Lung microvascular endothelial cell (primary cell): ENCODE measurements around the gene RPRD1A. TPM values are rescaled to one million over a fixed set of nuclear protein-coding genes. Genes with fewer than 3 reads are reported as not detected.
"Not testable (repeated sequence)": the region's sequence is repeated elsewhere in the genome, so short reads cannot be mapped to it uniquely, and the experiment has no call there.

Experiments used
- DNase-seq, 2 donors: peaks; one replicate each; pipeline versions ENCODE4 v3.0.0 to v3.0.0-alpha.2; 2010; ENCODE audit warnings: low read depth in 2 of 2
- total RNA-seq: library from RNA; depleted of rRNA; stranded (reverse); fragments of >200 nt; gene quantifications from 2 replicates; pipeline ENCODE4 v1.2.1, GENCODE V29; 2014

RPRD1A gene
- total RNA-seq, 1 donor from 2014 or later, result 32.3 TPM

GRCh38 chr18:36078751-36079529 lies 11.6 kb upstream of the RPRD1A start:
- DNase-seq, result no peak

DNA sequence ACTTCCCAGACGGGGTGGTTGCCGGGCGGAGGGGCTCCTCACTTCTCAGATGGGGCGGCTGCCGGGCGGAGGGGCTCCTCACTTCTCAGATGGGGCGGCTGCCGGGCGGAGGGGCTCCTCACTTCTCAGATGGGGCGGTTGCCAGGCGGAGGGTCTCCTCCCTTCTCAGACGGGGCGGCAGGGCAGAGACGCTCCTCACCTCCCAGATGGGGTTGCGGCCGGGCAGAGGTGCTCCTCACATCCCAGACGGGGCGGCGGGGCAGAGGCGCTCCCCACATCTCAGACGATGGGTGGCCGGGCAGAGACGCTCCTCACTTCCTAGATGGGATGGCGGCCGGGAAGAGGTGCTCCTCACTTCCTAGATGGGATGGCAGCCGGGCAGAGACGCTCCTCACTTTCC lies 10.4 kb upstream of the RPRD1A start:
- DNase-seq, result not testable (repeated sequence)

- DNase-seq, result peak in 1 of 2 donors; percentile 66
These were observed 8.7 kb upstream of the RPRD1A start for GRCh38 chr18:36075862-36076587.

DNA sequence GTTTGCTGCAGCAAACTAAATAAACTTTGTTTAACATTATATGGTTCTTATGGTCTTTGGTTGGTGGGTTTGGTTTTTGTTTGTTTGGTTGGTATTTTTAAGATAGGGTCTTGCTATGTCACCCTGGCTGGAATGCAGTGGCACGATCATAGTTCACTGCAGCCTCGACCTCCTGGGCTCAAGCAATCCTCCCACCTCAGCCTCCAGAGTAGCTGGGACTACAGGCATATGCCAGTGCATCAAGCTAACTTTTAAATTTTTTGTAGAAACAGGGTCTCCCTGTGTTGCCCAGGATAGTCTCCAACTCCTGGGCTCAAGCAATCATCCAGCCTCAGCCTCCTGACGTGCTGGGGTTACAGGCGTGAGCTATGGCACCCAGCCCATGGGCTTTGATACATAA lies 7.1 kb upstream of the RPRD1A start:
- no peak for DNase-seq

- no peak for DNase-seq
These were observed 6.3 kb upstream of the RPRD1A start for GRCh38 chr18:36073676-36074075.

DNA sequence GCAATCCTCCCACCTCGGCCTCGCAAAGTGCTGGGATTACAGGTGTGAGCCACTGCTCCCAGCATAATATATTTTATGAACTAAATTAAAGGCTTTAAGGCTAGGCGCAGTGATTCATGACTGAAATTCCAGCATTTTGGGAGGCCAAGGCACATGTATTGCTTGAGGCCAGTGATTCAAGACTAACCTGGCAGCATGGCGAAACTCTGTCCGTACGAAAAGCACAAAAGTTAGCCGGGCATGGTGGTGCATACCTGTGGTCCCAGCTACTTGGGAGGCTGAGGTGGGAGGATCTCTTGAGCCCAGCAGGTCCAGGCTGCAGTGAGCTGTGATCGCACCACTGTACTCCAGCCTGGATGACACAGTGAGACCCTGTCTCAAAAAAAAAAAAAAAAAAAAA lies 5.0 kb upstream of the RPRD1A start:
- not testable (repeated sequence) for DNase-seq

DNA sequence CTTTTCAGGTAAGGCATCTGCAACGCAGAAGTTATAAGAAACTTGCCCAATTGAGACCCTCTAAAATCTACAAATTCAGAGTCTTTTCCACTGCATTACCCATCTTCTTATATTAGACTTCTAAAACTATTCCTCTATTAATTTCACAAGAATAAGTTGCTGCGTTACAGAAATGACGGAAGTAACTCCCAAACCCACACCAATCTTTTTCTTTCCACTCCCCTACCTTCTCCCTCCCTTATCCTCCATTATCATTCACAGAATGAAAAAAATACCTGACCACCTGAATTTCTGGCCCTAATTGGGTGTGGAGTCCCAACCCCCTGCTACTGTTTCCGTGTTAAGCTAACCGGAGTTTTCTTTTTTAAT lies 689 bp downstream of the RPRD1A start:
- DNase-seq, result peak in 1 of 2 donors; percentile 35

DNA sequence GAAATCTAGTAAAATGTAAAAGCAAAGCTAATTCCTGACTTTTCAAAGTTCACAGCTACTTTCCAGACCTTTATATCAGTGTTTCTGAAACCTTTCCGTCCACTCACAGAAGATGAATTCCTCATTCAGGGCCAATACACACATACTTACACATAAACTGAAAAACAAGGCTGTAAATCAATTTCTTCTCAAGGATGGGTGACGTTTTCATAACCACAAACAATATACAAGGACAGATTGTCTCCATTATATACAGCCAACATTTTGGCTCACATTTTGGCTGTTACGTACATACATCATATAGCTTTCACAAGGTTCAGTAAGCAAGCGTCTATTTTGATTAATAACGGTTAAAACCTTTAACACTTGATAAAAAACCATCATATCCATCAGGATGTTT lies 1.4 kb downstream of the RPRD1A start:
- DNase-seq, result peak; percentile 25 to 33

GRCh38 chr18:36064809-36065079 lies 2.6 kb downstream of the RPRD1A start:
- DNase-seq, result not testable (repeated sequence)

GRCh38 chr18:36064027-36064808 lies 3.1 kb downstream of the RPRD1A start:
- DNase-seq, result no peak

- DNase-seq, result no peak
These were observed 8.7 kb downstream of the RPRD1A start for GRCh38 chr18:36058674-36059073.

GRCh38 chr18:36051760-36052159 lies 15.6 kb downstream of the RPRD1A start:
- no peak for DNase-seq

- no peak for DNase-seq
These were observed 16.9 kb downstream of the RPRD1A start for GRCh38 chr18:36050479-36050878.

DNA sequence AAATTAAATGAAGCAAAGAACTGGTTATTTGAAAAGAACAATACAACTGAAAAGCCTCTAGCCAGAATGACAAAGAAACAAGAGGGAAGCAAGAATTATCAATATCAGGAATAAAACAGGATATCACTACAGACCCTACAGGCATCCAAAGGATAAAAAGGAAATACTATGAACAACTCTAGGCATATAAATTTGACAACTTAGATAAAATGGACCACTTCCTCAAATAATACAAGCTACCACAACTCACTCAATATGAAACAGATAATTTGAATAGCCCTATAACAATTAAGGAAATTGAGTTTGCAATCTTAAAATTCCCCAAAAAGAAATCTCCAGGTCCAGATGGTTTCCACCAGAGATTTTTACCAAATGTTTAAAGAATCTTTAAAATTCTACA lies 19.8 kb downstream of the RPRD1A start:
- no peak for DNase-seq

- DNase-seq, result no peak
These were observed 20.5 kb downstream of the RPRD1A start for GRCh38 chr18:36046898-36047297.

GRCh38 chr18:36045241-36045991 lies 21.9 kb downstream of the RPRD1A start:
- no peak for DNase-seq

DNA sequence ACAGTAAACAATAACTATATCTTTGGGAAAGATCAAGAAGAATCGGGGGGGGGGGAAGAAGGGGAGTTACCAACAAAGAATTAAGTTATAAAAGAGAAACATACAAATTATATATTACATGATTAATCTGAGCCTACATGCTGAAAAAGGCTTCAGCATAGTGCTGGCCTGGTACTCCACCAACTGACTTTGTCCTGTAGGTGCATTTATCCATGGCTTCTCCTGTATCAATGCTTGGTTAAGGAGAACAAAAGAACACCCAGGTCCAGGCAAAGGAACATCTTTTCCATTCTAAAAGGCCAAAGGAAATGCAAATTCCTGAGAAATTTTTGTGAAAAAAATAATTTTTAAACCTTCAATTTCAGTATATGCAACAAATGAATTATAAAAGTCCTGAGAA lies 24.2 kb downstream of the RPRD1A start:
- DNase-seq, result no peak

DNA sequence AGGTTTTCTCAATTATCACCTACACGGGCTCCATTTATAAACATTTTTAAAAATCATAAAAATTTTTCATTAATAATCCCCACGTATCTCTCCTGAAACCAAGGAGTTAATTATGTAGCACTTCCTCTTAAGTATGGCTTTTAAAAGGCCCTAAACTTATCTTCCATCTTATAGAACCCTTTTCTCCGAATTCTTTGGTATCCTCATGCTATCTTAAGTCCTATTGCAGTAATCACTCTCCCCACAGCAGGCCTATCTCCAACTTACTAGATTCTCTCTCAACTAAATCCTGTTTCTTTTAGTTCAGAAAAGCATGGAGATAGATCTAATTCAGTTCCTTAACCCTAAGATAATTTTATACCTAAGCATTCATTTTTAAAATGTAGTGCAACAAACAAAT lies 26.2 kb downstream of the RPRD1A start:
- no peak for DNase-seq

DNA sequence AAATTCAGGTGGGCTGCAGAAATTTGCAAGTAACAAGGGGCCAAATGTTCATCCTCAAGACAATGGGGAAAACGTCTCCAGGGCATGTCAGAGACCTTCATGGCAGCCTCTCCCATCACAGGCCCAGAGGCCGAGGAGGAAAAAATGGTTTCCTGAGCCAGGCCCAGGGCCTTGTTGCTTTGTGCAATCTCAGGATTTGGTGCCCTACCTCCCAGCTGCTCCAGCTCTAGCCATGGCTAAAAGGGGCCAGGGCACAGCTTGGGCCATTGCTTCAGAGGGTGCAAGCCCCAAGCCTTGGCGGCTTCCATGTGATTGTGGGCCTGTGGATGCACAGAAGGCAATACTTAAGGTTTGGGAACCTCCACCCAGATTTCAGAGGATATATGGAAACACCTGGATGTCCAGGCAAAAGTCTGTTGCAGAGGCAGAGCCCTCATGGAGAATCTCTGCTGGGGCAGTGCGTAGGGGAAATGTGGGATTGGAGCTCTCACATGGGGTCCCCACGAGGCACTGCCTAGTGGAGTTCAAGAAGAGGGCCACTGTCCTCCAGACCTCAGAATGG lies 29.2 kb downstream of the RPRD1A start:
- no peak for DNase-seq

DNA sequence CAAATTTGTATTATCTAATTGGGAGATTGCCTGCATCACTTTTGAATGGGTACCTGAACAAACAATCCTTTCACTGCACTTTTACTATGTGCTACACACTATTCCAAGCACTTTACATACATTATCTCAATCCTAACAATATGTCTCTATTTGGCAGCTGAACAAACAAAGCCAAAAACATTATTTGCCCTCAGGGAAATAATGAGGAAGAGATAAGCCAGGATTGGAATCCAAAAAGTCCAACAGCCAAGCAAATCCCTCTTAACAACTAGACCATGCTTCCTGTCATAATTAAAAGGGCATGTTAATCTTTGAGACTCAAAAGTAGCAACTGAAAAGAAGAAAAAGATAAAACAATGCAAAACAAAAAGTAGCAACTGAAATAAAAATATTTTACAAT lies 32.1 kb downstream of the RPRD1A start:
- DNase-seq, result peak; percentile 66 to 83

- no peak for DNase-seq
These were observed 33.0 kb downstream of the RPRD1A start for GRCh38 chr18:36034299-36034895.
